Trophoblast cell (in vitro differentiated cells and primary cell): Measurements from ENCODE around the gene KRTAP10-9.

ENCODE experiments used
- DNase-seq, 2 donors: peaks; one replicate each; pipeline ENCODE4 v3.0.0-alpha.2; 2016
- H2AFZ ChIP-seq: 2 replicates; pipeline ENCODE4 v1.6.1; 2013; ENCODE audit warnings: low read length, moderate library complexity, mild to moderate bottlenecking; ENCODE audit not compliant: insufficient read depth, poor library complexity
- H2AK5ac ChIP-seq: 2 replicates; pipeline ENCODE4 v1.6.1; 2013; ENCODE audit warnings: mild to moderate bottlenecking, low read length
- H2BK120ac ChIP-seq: 2 replicates; pipeline ENCODE4 v1.6.1; 2013; ENCODE audit warnings: low read length, mild to moderate bottlenecking, moderate library complexity; ENCODE audit not compliant: insufficient read depth, poor library complexity
- H2BK12ac ChIP-seq: 2 replicates; pipeline ENCODE4 v1.6.1; 2013; ENCODE audit warnings: mild to moderate bottlenecking, low read length, moderate library complexity
- H2BK5ac ChIP-seq: 2 replicates; pipeline ENCODE4 v1.6.1; 2013; ENCODE audit warnings: low read length, low read depth, moderate library complexity, mild to moderate bottlenecking; ENCODE audit not compliant: poor library complexity
- H3K14ac ChIP-seq: 2 replicates; pipeline ENCODE4 v1.6.1; 2013; ENCODE audit warnings: mild to moderate bottlenecking, low read length
- H3K18ac ChIP-seq: 2 replicates; pipeline ENCODE4 v1.6.1; 2013; ENCODE audit warnings: mild to moderate bottlenecking, low read length
- H3K23ac ChIP-seq: 2 replicates; pipeline ENCODE4 v1.6.1; 2013; ENCODE audit warnings: low read length
- H3K27ac ChIP-seq: 2 replicates; pipeline ENCODE4 v1.5.1; 2013; ENCODE audit warnings: low read depth, mild to moderate bottlenecking, inconsistent platforms, low read length, moderate library complexity
- H3K27me3 ChIP-seq: 2 replicates; pipeline ENCODE4 v1.6.1; 2013; ENCODE audit warnings: inconsistent platforms, mild to moderate bottlenecking, low read length, moderate library complexity; ENCODE audit not compliant: insufficient read depth
- H3K36me3 ChIP-seq, 2 experiments: 1 replicate in 1 of 2; 2 replicates in 1 of 2; pipeline ENCODE4 v1.6.1; 2013; ENCODE audit warnings: low read length in 2 of 2, mild to moderate bottlenecking in 2 of 2, moderate library complexity in 1 of 2; ENCODE audit not compliant: insufficient read depth in 2 of 2, control insufficient read depth in 1 of 2
- H3K4ac ChIP-seq: 2 replicates; pipeline ENCODE4 v1.6.1; 2013; ENCODE audit warnings: low read depth, mild to moderate bottlenecking, low read length, moderate library complexity
- H3K4me1 ChIP-seq, 2 experiments: 1 replicate in 1 of 2; 2 replicates in 1 of 2; pipeline ENCODE4 v1.6.1; 2013; ENCODE audit warnings: low read length in 2 of 2, mild to moderate bottlenecking in 2 of 2, moderate library complexity in 1 of 2; ENCODE audit not compliant: insufficient read depth in 2 of 2, control insufficient read depth in 1 of 2
- H3K4me2 ChIP-seq: 2 replicates; pipeline ENCODE4 v1.6.1; 2013; ENCODE audit warnings: inconsistent platforms, mild to moderate bottlenecking, low read length, moderate library complexity
- H3K4me3 ChIP-seq: 2 replicates; pipeline ENCODE4 v1.5.1; 2013; ENCODE audit warnings: mild to moderate bottlenecking, low read depth, low read length, inconsistent platforms
- H3K79me1 ChIP-seq: one replicate; pipeline ENCODE4 v1.6.1; 2013; ENCODE audit warnings: low read length
- H3K79me2 ChIP-seq: 2 replicates; pipeline ENCODE4 v1.6.1; 2013; ENCODE audit warnings: low read length, mild to moderate bottlenecking; ENCODE audit not compliant: control insufficient read depth, insufficient read depth, poor library complexity
- H3K9ac ChIP-seq: 2 replicates; pipeline ENCODE4 v1.6.1; 2013; ENCODE audit warnings: mild to moderate bottlenecking, low read length
- H3K9me3 ChIP-seq: 2 replicates; pipeline ENCODE4 v1.6.1; 2013; ENCODE audit warnings: low read depth, mild to moderate bottlenecking, control low read depth, inconsistent platforms, low read length; ENCODE audit not compliant: insufficient read depth
- H4K12ac ChIP-seq: 2 replicates; pipeline ENCODE4 v1.6.1; 2013; ENCODE audit warnings: low read depth, mild to moderate bottlenecking, low read length, moderate library complexity
- H4K8ac ChIP-seq: 2 replicates; pipeline ENCODE4 v1.6.1; 2013; ENCODE audit warnings: low read depth, mild to moderate bottlenecking, low read length, moderate library complexity
- H4K91ac ChIP-seq: one replicate; pipeline ENCODE4 v1.6.1; 2013; ENCODE audit warnings: low read depth, mild to moderate bottlenecking, low read length, moderate library complexity
- WGBS: extraction: QIAGEN DNeasy Blood & Tissue Kit; methylation state at CpG from one replicate; pipeline ENCODE4 v1.1.7; 2013; ENCODE audit warnings: missing lambda C conversion rate; ENCODE audit not compliant: insufficient read length, insufficient coverage; ENCODE audit errors: extremely low coverage; 5-methylcytosine and 5-hydroxymethylcytosine counted together

Gene KRTAP10-9

DNA sequence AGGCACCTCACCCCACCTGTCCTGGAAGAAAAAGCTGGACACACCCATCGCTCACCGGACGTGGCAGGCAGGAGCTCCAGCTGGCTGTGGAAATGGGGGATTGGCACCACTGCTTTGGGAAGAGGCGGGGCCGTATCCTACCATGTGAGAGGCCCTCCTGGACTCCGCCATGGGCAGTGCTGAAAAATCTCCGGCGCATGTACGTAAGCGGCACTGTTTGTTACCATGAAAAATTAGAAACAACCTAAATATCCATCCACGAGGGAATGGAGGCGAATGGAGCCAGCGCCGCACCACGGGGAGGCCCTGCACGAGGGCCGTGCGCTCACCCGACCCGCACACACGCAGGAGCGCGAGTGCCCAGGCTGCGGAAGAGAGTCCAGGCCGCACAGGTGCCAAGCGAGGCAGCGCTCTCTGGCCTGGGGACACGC, 11.9 kb upstream of the KRTAP10-9 start:
- H3K9me3 ChIP-seq = peaks cover 28% of the 10 kb centered on the region
- H3K36me3 ChIP-seq = no peaks in the 10 kb centered on the region
- no peaks in the 10 kb centered on the region for H3K79me2 ChIP-seq
- no peak overlapping the region for H3K14ac ChIP-seq
- no peak overlapping the region for H4K12ac ChIP-seq
- no peak overlapping the region for H3K4ac ChIP-seq
- H4K91ac ChIP-seq = no peak overlapping the region
- H3K23ac ChIP-seq = no peak overlapping the region
- H4K8ac ChIP-seq = no peak overlapping the region
- no peaks in the 10 kb centered on the region for H3K79me1 ChIP-seq
- H2BK120ac ChIP-seq = no peak overlapping the region
- no peak overlapping the region for H3K4me3 ChIP-seq
- H2BK12ac ChIP-seq = no peak overlapping the region
- H3K4me2 ChIP-seq = no peak overlapping the region
- no peak overlapping the region for H2AK5ac ChIP-seq
- H2BK5ac ChIP-seq = no peak overlapping the region
- no peak overlapping the region for H3K27ac ChIP-seq
- no CpG with 5 or more reads among the region's 28 CpGs for WGBS
- H3K4me1 ChIP-seq = no peaks in the 10 kb centered on the region
- no peak overlapping the region for H3K9ac ChIP-seq
- H2AFZ ChIP-seq = no peak overlapping the region
- H3K18ac ChIP-seq = no peak overlapping the region
- DNase-seq = no peak
- H3K27me3 ChIP-seq = no peaks in the 10 kb centered on the region

- Histone ChIP-seq H2BK5ac (no peak overlapping the region), H3K4me2 (no peak overlapping the region), H3K27me3 (no peaks in the 10 kb centered on the region), H3K4ac (no peak overlapping the region), H2BK120ac (no peak overlapping the region), H3K23ac (no peak overlapping the region), H3K9me3 (peaks cover 28% of the 10 kb centered on the region), H2BK12ac (no peak overlapping the region), H3K9ac (no peak overlapping the region), H3K36me3 (no peaks in the 10 kb centered on the region), H3K4me1 (no peaks in the 10 kb centered on the region), H3K18ac (no peak overlapping the region), H4K12ac (no peak overlapping the region), H4K8ac (no peak overlapping the region), H3K79me1 (no peaks in the 10 kb centered on the region), H3K79me2 (no peaks in the 10 kb centered on the region), H2AK5ac (no peak overlapping the region), H3K14ac (no peak overlapping the region), H3K27ac (no peak overlapping the region), H3K4me3 (no peak overlapping the region), H4K91ac (no peak overlapping the region), H2AFZ (no peak overlapping the region)
- no CpG with 5 or more reads among the region's 8 CpGs for WGBS
- no peak for DNase-seq
Observed at GRCh38 chr21:44615466-44615865, 11.4 kb upstream of the KRTAP10-9 start.

- H2BK5ac ChIP-seq = no peak overlapping the region
- H3K23ac ChIP-seq = no peak overlapping the region
- no peaks in the 10 kb centered on the region for H3K36me3 ChIP-seq
- no peak overlapping the region for H4K91ac ChIP-seq
- H4K12ac ChIP-seq = no peak overlapping the region
- no peaks in the 10 kb centered on the region for H3K79me2 ChIP-seq
- H3K4ac ChIP-seq = no peak overlapping the region
- H3K79me1 ChIP-seq = no peaks in the 10 kb centered on the region
- WGBS = no CpG with 5 or more reads among the region's 17 CpGs
- no peak overlapping the region for H3K18ac ChIP-seq
- no peak overlapping the region for H2AFZ ChIP-seq
- H3K27me3 ChIP-seq = no peaks in the 10 kb centered on the region
- no peak overlapping the region for H4K8ac ChIP-seq
- no peaks in the 10 kb centered on the region for H3K4me1 ChIP-seq
- no peak overlapping the region for H2BK120ac ChIP-seq
- H3K14ac ChIP-seq = no peak overlapping the region
- H3K4me2 ChIP-seq = no peak overlapping the region
- H2BK12ac ChIP-seq = no peak overlapping the region
- DNase-seq = no peak
- no peak overlapping the region for H3K4me3 ChIP-seq
- no peak overlapping the region for H3K9ac ChIP-seq
- H3K9me3 ChIP-seq = peaks cover 28% of the 10 kb centered on the region
- no peak overlapping the region for H3K27ac ChIP-seq
- H2AK5ac ChIP-seq = no peak overlapping the region
Observed at GRCh38 chr21:44615911-44616590, 10.8 kb upstream of the KRTAP10-9 start.

DNA sequence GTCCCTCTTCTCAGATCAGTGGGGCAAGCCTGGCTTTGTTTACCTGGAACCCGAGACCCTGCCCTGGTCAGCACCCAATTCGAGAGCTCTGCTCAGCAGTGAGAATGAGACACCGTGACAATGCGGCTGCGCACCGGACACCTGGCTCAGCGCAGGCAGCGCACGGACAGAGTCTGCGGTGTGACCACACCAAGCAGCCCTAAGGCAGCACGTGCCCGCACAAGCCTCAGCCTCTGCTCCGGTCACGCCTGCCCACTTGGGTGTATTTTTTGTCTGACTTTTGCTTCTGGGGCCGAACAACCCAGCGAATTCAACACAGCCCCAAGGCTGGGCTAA, 10.3 kb upstream of the KRTAP10-9 start:
- H3K9ac ChIP-seq = no peak overlapping the region
- no peaks in the 10 kb centered on the region for H3K79me1 ChIP-seq
- no peak overlapping the region for H3K4me3 ChIP-seq
- no peak overlapping the region for H3K23ac ChIP-seq
- H2AK5ac ChIP-seq = no peak overlapping the region
- H3K14ac ChIP-seq = no peak overlapping the region
- no peak overlapping the region for H4K91ac ChIP-seq
- H4K8ac ChIP-seq = no peak overlapping the region
- H2BK5ac ChIP-seq = no peak overlapping the region
- H2AFZ ChIP-seq = no peak overlapping the region
- WGBS = no CpG with 5 or more reads among the region's 16 CpGs
- no peak for DNase-seq
- no peak overlapping the region for H3K4ac ChIP-seq
- H2BK120ac ChIP-seq = no peak overlapping the region
- H4K12ac ChIP-seq = no peak overlapping the region
- H3K79me2 ChIP-seq = no peaks in the 10 kb centered on the region
- H3K4me2 ChIP-seq = no peak overlapping the region
- no peak overlapping the region for H2BK12ac ChIP-seq
- H3K27me3 ChIP-seq = no peaks in the 10 kb centered on the region
- no peaks in the 10 kb centered on the region for H3K4me1 ChIP-seq
- H3K27ac ChIP-seq = no peak overlapping the region
- peaks cover 26% of the 10 kb centered on the region for H3K9me3 ChIP-seq
- H3K36me3 ChIP-seq = no peaks in the 10 kb centered on the region
- H3K18ac ChIP-seq = no peak overlapping the region
